ENCODE measurements around the gene CBFA2T2.
A peak's percentile ranks its signal among the peaks of the same experiment; 100 is the strongest.
"Not testable (repeated sequence)": the region's sequence is repeated elsewhere in the genome, so short reads cannot be mapped to it uniquely, and the experiment has no call there.

CBFA2T2 gene

DNA sequence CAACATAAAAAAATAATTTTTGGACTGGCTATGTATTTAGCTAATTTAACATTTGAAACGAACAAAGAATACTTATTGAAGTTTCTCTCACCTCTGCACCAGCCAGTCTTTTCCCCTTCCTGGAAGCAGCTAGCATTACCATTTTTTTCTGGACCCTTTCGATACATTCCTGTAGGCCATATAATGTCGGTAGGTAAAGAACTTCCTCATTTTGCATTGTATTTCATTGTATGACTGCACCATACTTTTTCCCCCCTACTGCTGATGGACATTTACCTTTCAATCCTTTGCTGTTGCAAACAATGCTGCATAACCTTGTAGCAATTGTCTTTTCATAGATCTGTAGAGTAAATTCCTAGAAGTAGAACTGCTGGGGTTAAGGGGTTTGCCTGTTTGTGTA, 17.6 kb downstream of the CBFA2T2 start:
- DNase-seq (ENCODE audit: low spot score) = no peak

- DNase-seq (ENCODE audit: low spot score) = not testable (repeated sequence)
Measured at GRCh38 chr20:33508015-33508414, 18.1 kb downstream of the CBFA2T2 start.

GRCh38 chr20:33509057-33509456, 19.2 kb downstream of the CBFA2T2 start:
- DNase-seq (ENCODE audit: low spot score) = not testable (repeated sequence)

DNA sequence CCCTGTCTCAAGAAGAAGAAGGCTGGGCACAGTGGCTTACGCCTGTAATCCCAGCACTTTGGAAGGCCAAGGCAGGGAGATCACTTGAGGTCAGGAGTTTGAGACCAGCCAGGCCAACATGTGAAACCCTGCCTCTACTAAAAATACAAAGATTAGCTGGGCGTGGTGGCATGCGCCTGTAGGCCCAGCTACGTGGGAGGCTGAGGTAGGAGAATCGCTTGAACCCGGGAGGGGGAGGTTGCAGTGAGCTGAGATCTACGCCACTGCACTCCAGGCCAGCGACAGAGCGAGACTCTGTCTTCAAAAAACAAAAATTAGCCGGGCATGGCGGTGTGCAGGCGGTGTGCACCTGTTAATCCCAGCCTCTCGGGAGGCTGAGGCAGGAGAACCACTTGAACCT, 22.0 kb downstream of the CBFA2T2 start:
- DNase-seq (ENCODE audit: low spot score) = not testable (repeated sequence)

- DNase-seq (ENCODE audit: low spot score) = no peak
Measured at GRCh38 chr20:33515569-33516216, 25.8 kb downstream of the CBFA2T2 start.

GRCh38 chr20:33516882-33517281, 27.0 kb downstream of the CBFA2T2 start:
- DNase-seq (ENCODE audit: low spot score) = no peak

DNA sequence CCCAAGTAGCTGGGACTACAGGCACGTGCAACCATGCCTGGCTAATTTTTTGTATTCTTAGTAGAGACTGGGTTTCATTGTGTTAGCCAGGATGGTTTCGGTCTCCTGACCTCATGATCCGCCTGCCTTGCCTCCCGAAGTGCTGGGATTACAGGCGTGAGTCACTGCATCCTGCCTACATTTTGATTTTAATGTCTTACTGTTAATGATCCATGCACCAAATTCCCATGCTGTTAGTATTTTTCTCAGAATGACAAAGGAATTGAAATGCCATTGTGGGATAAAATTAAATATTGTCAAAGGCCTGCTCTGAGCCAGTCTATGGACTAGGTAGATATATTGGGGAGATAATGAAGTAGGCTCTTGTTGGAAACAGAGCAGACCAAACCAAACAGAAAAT, 28.2 kb downstream of the CBFA2T2 start:
- DNase-seq (ENCODE audit: low spot score) = no peak

DNA sequence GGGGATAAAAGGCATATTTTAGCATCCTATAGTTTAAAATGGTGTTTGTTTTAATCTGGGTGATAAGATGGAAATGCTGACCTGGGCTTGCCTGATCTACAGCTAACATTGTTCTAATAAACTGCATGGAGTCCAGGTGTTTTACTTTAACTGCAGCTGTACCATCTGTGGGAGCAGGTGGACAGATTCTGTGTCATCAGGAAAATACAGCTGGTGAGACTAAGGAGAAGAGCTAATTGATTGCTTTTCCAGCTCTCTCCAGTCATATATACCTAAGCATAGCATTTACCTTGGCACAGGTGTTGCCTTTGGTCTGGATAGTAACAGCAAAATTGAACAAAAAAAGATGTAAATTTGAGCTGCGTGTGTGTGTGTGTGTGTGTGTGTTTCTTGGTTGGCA, 31.6 kb downstream of the CBFA2T2 start:
- DNase-seq (ENCODE audit: low spot score) = no peak

GRCh38 chr20:33522256-33522820, 32.4 kb downstream of the CBFA2T2 start:
- peak; percentile 36 for DNase-seq (ENCODE audit: low spot score)

DNA sequence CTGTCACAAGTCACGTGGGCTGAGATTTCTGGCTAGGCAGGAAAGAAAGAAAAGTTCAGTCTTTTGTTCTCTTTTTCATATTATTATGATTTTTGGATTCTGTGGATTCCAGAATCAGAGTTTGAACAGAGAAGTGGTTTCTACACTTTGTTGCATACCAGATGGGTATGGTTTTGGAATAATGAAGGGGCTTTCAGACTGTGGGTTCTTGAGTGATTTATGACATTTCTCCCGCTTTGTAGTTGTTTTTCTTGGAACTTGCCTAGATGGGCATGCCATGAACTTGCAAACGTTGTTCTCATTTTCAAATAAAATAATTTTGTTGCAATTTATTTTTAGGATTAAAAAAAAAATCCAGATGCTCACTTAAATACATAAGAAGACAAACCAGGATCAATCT, 34.4 kb downstream of the CBFA2T2 start:
- DNase-seq (ENCODE audit: low spot score) = no peak

DNA sequence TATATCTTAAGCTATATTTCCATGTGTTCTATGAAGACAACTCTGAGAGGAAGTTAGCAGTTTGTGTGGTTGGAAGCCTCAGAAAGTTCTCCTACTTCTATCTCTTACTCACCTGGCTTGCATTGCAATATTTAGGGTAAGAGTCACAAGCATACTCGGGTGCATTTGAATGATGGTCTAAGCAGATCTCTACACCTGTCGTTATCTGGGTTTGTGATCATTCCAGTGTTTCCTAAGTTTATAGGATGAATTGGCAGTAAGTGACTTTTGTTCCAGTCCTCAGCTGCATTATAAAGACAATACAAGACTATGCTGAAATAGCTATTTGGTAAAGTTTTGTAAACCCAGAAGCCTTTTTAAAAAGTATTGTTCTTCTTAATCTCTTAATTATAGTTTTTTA, 36.9 kb downstream of the CBFA2T2 start:
- DNase-seq (ENCODE audit: low spot score) = no peak

DNA sequence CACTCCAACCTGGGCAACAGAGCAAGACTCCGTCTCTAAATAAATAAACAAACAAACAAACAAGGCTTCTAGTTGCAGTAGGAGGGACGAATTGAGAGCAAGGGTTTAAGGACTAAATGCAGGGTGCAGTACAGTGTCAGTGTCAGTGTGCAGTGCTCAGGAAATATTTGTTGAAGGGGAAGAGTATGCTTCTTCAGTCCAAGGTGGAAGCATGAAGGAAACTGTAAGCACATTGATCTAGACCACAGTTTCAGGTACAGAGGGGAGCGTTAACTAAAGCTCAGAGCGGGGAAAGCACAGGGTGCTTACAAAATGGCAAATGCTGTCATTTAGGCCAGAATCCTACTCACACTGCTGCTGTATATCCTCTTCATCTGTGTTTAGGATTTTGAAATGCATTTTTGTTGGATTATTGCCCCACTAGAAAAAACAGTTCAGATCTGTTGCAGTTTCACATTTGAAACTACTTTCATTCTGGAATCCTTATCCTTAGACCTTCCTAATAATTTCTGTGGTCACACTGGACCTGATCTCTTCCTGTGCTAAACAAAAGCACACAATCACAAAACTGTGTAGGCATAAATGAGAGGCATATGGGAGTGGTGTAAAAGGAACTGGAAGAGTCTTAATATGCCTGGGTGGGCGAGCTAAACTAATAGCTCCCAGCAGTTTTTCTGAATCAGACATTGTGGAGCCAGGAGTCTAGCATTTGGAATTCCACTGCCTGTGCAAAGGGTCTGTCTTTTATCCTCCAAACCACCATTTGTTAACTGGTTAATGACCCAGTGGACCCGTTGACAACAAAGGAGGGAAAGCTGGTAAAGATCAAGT, 41.4 kb downstream of the CBFA2T2 start:
- DNase-seq (ENCODE audit: low spot score) = no peak

GRCh38 chr20:33531885-33532284, 42.0 kb downstream of the CBFA2T2 start:
- DNase-seq (ENCODE audit: low spot score) = no peak

DNA sequence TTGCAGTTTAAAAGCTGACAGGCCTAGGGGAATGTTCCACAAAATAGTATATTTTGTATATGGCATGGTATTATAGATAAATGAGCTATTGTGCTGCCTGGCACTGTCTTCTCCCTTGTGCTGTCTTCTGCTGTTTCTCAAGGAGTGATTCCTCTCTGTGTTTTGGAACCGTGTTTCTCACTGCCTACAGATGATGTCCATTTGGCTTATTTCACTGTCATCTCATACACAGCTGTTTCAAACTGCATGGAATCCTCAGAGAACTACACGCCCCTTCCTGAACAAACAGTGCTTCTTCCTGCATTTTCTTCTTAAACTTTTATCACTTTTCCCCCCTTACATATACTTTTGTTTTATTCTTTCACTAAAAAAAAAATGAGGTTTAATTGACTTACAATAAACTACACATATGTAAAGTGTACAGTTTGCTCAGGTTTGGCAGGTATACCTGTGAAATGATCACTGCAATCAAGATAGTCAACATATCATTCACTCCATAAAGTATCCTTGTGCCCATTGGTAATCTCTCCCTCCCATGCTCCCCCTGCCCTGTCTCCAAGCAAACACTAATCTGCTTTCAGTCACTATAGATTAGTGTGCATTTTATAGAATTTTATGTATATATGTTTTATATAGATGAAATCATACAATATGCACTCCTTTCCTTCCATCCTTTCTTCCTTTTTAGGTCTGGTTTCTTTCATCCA, 43.0 kb downstream of the CBFA2T2 start:
- DNase-seq (ENCODE audit: low spot score) = no peak

DNA sequence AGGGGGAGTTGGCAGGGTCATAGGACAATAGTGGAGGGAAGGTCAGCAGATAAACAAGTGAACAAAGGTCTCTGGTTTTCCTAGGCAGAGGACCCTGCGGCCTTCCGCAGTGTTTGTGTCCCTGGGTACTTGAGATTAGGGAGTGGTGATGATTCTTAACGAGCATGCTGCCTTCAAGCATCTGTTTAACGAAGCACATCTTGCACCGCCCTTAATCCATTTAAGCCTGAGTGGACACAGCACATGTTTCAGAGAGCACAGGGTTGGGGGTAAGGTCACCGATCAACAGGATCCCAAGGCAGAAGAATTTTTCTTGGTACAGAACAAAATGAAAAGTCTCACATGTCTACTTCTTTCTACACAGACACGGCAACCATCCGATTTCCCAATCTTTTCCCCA, 45.8 kb downstream of the CBFA2T2 start:
- DNase-seq (ENCODE audit: low spot score) = not testable (repeated sequence)

- DNase-seq (ENCODE audit: low spot score) = no peak
Measured at GRCh38 chr20:33537608-33538007, 47.7 kb downstream of the CBFA2T2 start.

DNA sequence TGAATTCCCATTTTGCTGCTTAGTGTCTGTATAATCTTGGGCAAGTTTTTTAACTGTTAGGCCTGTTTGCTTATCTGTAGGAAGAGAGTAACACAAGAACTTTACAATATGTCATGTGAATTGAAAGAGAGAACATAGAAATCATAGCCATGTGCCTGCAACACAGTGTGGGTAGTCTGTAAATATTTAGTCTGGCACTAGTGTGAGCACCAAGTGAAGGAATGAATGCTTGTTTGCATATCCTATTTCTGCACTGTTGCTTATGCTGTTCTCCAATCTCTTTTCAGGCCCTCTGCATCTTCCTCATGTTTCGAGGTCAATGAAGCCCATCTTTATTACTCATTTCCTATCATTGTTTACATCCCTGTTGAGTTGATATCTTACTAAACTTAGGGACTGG, 49.2 kb downstream of the CBFA2T2 start:
- DNase-seq (ENCODE audit: low spot score) = no peak

DNA sequence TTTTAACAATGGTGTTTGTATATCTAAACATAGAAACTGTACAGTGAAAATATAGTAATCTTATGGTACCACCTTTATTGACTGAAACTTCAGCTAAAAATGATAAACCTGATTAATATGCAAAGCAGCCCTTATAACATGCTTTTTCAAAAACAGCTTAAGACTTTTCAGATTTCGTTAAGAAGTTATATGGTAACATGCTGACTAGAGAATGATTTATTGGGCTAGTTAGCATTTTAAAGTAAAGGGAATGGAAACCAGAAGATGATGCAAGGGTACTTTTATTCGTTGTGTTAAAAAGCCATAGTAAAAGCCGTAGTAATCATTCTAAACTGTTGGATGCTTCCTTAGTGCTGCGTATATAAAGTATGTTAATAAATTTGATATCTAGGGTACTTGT, 50.5 kb downstream of the CBFA2T2 start:
- no peak for DNase-seq (ENCODE audit: low spot score)

- no peak for DNase-seq (ENCODE audit: low spot score)
Measured at GRCh38 chr20:33541074-33541473, 51.2 kb downstream of the CBFA2T2 start.

GRCh38 chr20:33541797-33542196, 51.9 kb downstream of the CBFA2T2 start:
- no peak for DNase-seq (ENCODE audit: low spot score)

- no peak for DNase-seq (ENCODE audit: low spot score)
Measured at GRCh38 chr20:33545763-33546162, 55.9 kb downstream of the CBFA2T2 start.

- DNase-seq (ENCODE audit: low spot score) = no peak
Measured at GRCh38 chr20:33549229-33549999, 59.5 kb downstream of the CBFA2T2 start.

Data from activated CD4-positive, alpha-beta T cell treated with anti-CD3 and anti-CD28 coated beads, Interleukin-2, Interleukin-4, amounts not matched to agents 100 ng/mL and 50 ng/mL, durations not matched to agents 16 hours and 8 hours (primary cell).